GM23338 (cell line): Measurements from ENCODE around the gene ARL6IP4.

Source experiments
- EZH2 ChIP-seq: fragments of 200-600 bp; sonication (generic); IDR thresholded peaks from one replicate; pipeline ENCODE4 v1.8.0; 2017; ENCODE audit warnings: antibody characterized with exemption, mild to moderate bottlenecking, low read depth; ENCODE audit not compliant: unreplicated experiment
- EZH2phosphoT487 ChIP-seq: fragments of 200-600 bp; sonication (generic); IDR thresholded peaks from one replicate; pipeline ENCODE4 v1.8.1; 2018; ENCODE audit warnings: antibody characterized with exemption; ENCODE audit not compliant: unreplicated experiment
- POLR2AphosphoS5 ChIP-seq: IDR thresholded peaks from 2 replicates; pipeline ENCODE4 v1.6.1; 2016; ENCODE audit warnings: antibody characterized with exemption, low read depth
- TF ChIP-seq, protein P1 (sequence below), 2 experiments: fragments of 200-600 bp in 1 of 2; sonication (generic) in 1 of 2; conservative IDR thresholded peaks; 2 replicates each; pipeline versions ENCODE4 v1.5.1 to v1.6.1; 2016 to 2017; ENCODE audit warnings: antibody characterized with exemption in 2 of 2, low read depth in 2 of 2, mild to moderate bottlenecking in 2 of 2, moderate library complexity in 1 of 2
- TF ChIP-seq, protein P2 (sequence below): IDR thresholded peaks from one replicate; pipeline ENCODE4 v1.6.1; 2018; ENCODE audit warnings: antibody characterized with exemption; ENCODE audit not compliant: unreplicated experiment

DNA sequence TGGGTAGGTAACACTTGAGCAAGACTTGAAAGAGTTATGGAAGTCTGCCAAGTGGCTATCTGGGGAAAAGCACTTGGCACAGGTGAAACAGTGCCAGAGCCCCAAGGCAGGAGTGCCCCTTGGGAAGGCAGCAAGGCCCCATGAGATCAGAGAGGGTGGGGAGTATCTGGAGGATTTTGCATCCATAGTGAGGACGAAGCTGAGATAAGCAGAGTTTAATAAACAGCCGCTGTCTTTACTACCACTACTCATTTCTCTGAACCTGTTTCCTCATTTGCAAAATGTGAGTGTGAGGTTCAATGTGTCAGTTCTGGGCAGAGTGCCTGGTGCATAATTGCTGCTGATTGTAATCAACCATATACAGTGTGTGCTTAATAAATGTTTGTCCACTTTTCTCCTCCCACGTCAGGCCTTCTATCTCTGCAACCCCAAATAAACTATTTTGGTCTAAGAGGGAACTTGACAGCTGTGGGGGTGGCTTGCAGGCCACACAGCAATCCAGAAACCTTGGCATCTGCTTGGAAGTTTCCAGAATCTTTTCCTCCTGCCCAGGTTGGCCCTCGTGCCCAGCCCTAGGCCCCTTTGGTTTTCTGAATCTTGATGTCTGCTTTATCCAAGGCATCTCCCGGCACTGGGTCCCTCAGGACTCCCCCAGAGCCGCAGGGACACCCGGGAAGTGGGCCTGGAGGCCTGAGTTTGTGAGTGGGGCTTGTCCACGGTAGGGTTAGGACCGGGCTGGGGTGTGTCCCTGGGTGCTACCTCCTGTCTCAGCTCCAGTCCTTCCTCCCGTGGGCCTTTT, 18.8 kb upstream of the ARL6IP4 start:
- TF ChIP-seq, protein P1, sequence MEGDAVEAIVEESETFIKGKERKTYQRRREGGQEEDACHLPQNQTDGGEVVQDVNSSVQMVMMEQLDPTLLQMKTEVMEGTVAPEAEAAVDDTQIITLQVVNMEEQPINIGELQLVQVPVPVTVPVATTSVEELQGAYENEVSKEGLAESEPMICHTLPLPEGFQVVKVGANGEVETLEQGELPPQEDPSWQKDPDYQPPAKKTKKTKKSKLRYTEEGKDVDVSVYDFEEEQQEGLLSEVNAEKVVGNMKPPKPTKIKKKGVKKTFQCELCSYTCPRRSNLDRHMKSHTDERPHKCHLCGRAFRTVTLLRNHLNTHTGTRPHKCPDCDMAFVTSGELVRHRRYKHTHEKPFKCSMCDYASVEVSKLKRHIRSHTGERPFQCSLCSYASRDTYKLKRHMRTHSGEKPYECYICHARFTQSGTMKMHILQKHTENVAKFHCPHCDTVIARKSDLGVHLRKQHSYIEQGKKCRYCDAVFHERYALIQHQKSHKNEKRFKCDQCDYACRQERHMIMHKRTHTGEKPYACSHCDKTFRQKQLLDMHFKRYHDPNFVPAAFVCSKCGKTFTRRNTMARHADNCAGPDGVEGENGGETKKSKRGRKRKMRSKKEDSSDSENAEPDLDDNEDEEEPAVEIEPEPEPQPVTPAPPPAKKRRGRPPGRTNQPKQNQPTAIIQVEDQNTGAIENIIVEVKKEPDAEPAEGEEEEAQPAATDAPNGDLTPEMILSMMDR (conservative IDR thresholded peaks at IDR 0.05; ENCODE audit: low read depth in 2 of 2): no peak
- TF ChIP-seq, protein P2, sequence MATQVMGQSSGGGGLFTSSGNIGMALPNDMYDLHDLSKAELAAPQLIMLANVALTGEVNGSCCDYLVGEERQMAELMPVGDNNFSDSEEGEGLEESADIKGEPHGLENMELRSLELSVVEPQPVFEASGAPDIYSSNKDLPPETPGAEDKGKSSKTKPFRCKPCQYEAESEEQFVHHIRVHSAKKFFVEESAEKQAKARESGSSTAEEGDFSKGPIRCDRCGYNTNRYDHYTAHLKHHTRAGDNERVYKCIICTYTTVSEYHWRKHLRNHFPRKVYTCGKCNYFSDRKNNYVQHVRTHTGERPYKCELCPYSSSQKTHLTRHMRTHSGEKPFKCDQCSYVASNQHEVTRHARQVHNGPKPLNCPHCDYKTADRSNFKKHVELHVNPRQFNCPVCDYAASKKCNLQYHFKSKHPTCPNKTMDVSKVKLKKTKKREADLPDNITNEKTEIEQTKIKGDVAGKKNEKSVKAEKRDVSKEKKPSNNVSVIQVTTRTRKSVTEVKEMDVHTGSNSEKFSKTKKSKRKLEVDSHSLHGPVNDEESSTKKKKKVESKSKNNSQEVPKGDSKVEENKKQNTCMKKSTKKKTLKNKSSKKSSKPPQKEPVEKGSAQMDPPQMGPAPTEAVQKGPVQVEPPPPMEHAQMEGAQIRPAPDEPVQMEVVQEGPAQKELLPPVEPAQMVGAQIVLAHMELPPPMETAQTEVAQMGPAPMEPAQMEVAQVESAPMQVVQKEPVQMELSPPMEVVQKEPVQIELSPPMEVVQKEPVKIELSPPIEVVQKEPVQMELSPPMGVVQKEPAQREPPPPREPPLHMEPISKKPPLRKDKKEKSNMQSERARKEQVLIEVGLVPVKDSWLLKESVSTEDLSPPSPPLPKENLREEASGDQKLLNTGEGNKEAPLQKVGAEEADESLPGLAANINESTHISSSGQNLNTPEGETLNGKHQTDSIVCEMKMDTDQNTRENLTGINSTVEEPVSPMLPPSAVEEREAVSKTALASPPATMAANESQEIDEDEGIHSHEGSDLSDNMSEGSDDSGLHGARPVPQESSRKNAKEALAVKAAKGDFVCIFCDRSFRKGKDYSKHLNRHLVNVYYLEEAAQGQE: no peak
- TF ChIP-seq EZH2 (no peak), POLR2AphosphoS5 (no peak), EZH2phosphoT487 (no peak)
